HepG2 (cell line): ENCODE data around the gene ZNF593OS. TPM values are rescaled to one million over a fixed set of nuclear protein-coding genes. Genes with fewer than 3 reads are reported as not detected.

Experiments
- AKAP8 ChIP-seq: sonication (generic); formaldehyde crosslinking; IDR thresholded peaks from 2 replicates; pipeline ENCODE4 v1.5.1; 2020; ENCODE audit warnings: mild to moderate bottlenecking, missing genetic modification reagents
- FIP1L1 ChIP-seq: fragments of 200-400 bp; formaldehyde crosslinking; IDR thresholded peaks from 2 replicates; pipeline ENCODE4 v1.6.1; 2018; ENCODE audit warnings: low read depth, mild to moderate bottlenecking, low read length, moderate library complexity, borderline replicate concordance; ENCODE audit not compliant: insufficient read depth
- GFI1 ChIP-seq: sonication (generic); formaldehyde crosslinking; IDR thresholded peaks from 2 replicates; pipeline ENCODE4 v1.5.0; 2020; ENCODE audit warnings: missing genetic modification reagents, mild to moderate bottlenecking, borderline replicate concordance
- HES4 ChIP-seq: sonication (generic); formaldehyde crosslinking; IDR thresholded peaks from 2 replicates; pipeline ENCODE4 v1.9.0; 2021; ENCODE audit warnings: mild to moderate bottlenecking, missing genetic modification reagents, borderline replicate concordance
- ISX ChIP-seq: sonication (generic); formaldehyde crosslinking; conservative IDR thresholded peaks from 2 replicates; pipeline ENCODE4 v1.5.0; 2020; ENCODE audit warnings: missing genetic modification reagents
- NFE2L2 ChIP-seq: fragments of 150-350 bp; IDR thresholded peaks from 2 replicates; pipeline ENCODE4 v1.6.1; 2014; ENCODE audit warnings: low read length
- PITX1 ChIP-seq: sonication (generic); formaldehyde crosslinking; IDR thresholded peaks from 2 replicates; pipeline ENCODE4 v1.5.1; 2020; ENCODE audit warnings: mild to moderate bottlenecking, missing genetic modification reagents
- POLR2AphosphoS5 ChIP-seq: IDR thresholded peaks from 2 replicates; pipeline ENCODE4 v1.6.1; 2012; ENCODE audit warnings: low read depth, low read length
- RXRA ChIP-seq: sonication (generic); formaldehyde crosslinking; IDR thresholded peaks from 2 replicates; pipeline ENCODE4 v1.5.1; 2020; ENCODE audit warnings: missing genetic modification reagents
- TAF1 ChIP-seq: sonication (generic); formaldehyde crosslinking; IDR thresholded peaks from 2 replicates; pipeline ENCODE4 v1.4.0; 2020; ENCODE audit warnings: missing genetic modification reagents
- YEATS2 ChIP-seq: sonication (generic); formaldehyde crosslinking; IDR thresholded peaks from 2 replicates; pipeline ENCODE4 v1.4.0; 2020; ENCODE audit warnings: missing genetic modification reagents, borderline replicate concordance
- ZNF451 ChIP-seq: sonication (generic); formaldehyde crosslinking; IDR thresholded peaks from 2 replicates; pipeline ENCODE4 v1.5.0; 2020; ENCODE audit warnings: mild to moderate bottlenecking, missing genetic modification reagents
- ZNF614 ChIP-seq: IDR thresholded peaks from 2 replicates; pipeline ENCODE4 v1.6.1; 2018; ENCODE audit warnings: missing biosample characterization, missing genetic modification reagents, inconsistent platforms, borderline replicate concordance
- polyA plus RNA-seq, 8 experiments: library from polyadenylated mRNA; depleted of rRNA in 3 of 8; stranded (reverse) in 7 of 8; unstranded in 1 of 8; fragments of >200 nt; fragmentation: Illumina TruSeq in 4 of 8; extraction: Trizol in 4 of 8; gene quantifications; 2 replicates each; pipeline versions ENCODE4 v1.2.1 to v1.2.3, GENCODE V29; 2011 to 2016; ENCODE audit warnings: low read depth in 4 of 8, missing spikeins in 1 of 8, mixed read lengths in 1 of 8; ENCODE audit not compliant: insufficient read depth in 1 of 8
- total RNA-seq, 5 experiments: library from RNA; depleted of rRNA; stranded (reverse); fragments of >200 nt; fragmentation: Illumina TruSeq; extraction: Trizol; gene quantifications; 2 replicates each; pipeline ENCODE4 v1.2.3, GENCODE V29; 2016; ENCODE audit warnings: low read depth in 1 of 5
- TF ChIP-seq, protein P1 (sequence below): sonication (generic); formaldehyde crosslinking; IDR thresholded peaks from 2 replicates; pipeline ENCODE4 v1.4.0; 2020; ENCODE audit warnings: missing genetic modification reagents
- TF ChIP-seq, protein P2 (sequence below): sonication (generic); formaldehyde crosslinking; IDR thresholded peaks from 2 replicates; pipeline ENCODE4 v1.5.0; 2020; ENCODE audit warnings: missing genetic modification reagents, mild to moderate bottlenecking, borderline replicate concordance
- TF ChIP-seq, protein P3 (sequence below), 2 experiments: fragments of 450-650 bp in 1 of 2; sonication (generic) in 1 of 2; formaldehyde crosslinking; IDR thresholded peaks; 2 replicates each; pipeline versions ENCODE4 v1.5.0 to v1.8.0; 2020 to 2022; ENCODE audit warnings: mild to moderate bottlenecking in 1 of 2, missing genetic modification reagents in 1 of 2
- TF ChIP-seq, protein P4 (sequence below): conservative IDR thresholded peaks from 2 replicates; pipeline ENCODE4 v1.6.1; 2018; ENCODE audit warnings: missing genetic modification reagents
- TF ChIP-seq, protein P5 (sequence below): sonication (generic); formaldehyde crosslinking; IDR thresholded peaks from 2 replicates; pipeline ENCODE4 v1.4.0; 2020; ENCODE audit warnings: mild to moderate bottlenecking, missing genetic modification reagents

Gene ZNF593OS
- total and polyA plus RNA-seq, 2 of the 13 experiments (the other 11 are each of a cell fraction or from before 2014, with no cell fraction given) = not detected

DNA sequence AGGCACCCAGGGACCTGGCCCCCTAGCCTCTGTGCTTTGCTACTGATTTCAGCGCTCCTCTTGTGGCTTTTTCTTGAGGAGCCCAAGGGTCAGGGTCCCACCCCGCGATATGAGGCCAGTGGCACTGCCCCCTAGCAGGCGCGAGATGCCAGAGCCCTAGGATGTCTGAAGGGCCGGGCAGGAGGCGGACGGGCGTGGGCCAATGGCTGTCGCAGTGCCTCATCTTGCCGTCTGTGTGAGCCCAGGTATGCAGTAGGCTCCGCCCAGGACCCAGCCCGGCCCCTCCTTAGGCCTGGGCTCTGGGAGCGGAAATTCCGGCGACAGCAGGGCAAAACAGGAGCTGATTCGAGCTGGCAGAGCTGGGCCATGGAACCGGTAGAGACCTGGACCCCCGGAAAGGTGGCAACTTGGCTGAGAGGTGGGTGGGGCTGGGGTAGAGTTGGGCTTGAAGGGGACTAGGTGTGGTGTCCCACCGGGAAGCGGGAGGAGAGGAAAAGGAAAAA lies 5.6 kb upstream of the ZNF593OS start, which contains the start of gene CNKSR1 (continued):
- TF ChIP-seq, protein P1, sequence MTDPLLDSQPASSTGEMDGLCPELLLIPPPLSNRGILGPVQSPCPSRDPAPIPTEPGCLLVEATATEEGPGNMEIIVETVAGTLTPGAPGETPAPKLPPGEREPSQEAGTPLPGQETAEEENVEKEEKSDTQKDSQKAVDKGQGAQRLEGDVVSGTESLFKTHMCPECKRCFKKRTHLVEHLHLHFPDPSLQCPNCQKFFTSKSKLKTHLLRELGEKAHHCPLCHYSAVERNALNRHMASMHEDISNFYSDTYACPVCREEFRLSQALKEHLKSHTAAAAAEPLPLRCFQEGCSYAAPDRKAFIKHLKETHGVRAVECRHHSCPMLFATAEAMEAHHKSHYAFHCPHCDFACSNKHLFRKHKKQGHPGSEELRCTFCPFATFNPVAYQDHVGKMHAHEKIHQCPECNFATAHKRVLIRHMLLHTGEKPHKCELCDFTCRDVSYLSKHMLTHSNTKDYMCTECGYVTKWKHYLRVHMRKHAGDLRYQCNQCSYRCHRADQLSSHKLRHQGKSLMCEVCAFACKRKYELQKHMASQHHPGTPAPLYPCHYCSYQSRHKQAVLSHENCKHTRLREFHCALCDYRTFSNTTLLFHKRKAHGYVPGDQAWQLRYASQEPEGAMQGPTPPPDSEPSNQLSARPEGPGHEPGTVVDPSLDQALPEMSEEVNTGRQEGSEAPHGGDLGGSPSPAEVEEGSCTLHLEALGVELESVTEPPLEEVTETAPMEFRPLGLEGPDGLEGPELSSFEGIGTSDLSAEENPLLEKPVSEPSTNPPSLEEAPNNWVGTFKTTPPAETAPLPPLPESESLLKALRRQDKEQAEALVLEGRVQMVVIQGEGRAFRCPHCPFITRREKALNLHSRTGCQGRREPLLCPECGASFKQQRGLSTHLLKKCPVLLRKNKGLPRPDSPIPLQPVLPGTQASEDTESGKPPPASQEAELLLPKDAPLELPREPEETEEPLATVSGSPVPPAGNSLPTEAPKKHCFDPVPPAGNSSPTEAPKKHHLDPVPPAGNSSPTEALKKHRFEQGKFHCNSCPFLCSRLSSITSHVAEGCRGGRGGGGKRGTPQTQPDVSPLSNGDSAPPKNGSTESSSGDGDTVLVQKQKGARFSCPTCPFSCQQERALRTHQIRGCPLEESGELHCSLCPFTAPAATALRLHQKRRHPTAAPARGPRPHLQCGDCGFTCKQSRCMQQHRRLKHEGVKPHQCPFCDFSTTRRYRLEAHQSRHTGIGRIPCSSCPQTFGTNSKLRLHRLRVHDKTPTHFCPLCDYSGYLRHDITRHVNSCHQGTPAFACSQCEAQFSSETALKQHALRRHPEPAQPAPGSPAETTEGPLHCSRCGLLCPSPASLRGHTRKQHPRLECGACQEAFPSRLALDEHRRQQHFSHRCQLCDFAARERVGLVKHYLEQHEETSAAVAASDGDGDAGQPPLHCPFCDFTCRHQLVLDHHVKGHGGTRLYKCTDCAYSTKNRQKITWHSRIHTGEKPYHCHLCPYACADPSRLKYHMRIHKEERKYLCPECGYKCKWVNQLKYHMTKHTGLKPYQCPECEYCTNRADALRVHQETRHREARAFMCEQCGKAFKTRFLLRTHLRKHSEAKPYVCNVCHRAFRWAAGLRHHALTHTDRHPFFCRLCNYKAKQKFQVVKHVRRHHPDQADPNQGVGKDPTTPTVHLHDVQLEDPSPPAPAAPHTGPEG = no peak
- TF ChIP-seq YEATS2 (CRISPR knock-in tag) (no peak), ZNF451 (no peak), TAF1 (CRISPR knock-in tag) (no peak), PITX1 (no peak; the same call in 1 of the 2 replicates), HES4 (CRISPR knock-in tag) (no peak), NFE2L2 (no peak), ISX (CRISPR knock-in tag) (no peak), POLR2AphosphoS5 (peak; percentile 62), FIP1L1 (no peak), ZNF614 (CRISPR knock-in tag) (peak; percentile 34; the same call in 1 of the 2 replicates), GFI1 (no peak), RXRA (peak; percentile 42; the same call in 1 of the 2 replicates), AKAP8 (CRISPR knock-in tag) (no peak)
- TF ChIP-seq, protein P2, sequence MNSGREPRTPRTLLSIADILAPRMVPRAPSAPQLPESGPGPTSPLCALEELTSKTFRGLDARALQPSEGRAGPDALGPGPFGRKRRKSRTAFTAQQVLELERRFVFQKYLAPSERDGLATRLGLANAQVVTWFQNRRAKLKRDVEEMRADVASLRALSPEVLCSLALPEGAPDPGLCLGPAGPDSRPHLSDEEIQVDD = no peak
- TF ChIP-seq, protein P3, sequence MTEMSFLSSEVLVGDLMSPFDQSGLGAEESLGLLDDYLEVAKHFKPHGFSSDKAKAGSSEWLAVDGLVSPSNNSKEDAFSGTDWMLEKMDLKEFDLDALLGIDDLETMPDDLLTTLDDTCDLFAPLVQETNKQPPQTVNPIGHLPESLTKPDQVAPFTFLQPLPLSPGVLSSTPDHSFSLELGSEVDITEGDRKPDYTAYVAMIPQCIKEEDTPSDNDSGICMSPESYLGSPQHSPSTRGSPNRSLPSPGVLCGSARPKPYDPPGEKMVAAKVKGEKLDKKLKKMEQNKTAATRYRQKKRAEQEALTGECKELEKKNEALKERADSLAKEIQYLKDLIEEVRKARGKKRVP (CRISPR knock-in tag; IDR thresholded peaks at IDR 0.05) = no peak
- TF ChIP-seq, protein P4, sequence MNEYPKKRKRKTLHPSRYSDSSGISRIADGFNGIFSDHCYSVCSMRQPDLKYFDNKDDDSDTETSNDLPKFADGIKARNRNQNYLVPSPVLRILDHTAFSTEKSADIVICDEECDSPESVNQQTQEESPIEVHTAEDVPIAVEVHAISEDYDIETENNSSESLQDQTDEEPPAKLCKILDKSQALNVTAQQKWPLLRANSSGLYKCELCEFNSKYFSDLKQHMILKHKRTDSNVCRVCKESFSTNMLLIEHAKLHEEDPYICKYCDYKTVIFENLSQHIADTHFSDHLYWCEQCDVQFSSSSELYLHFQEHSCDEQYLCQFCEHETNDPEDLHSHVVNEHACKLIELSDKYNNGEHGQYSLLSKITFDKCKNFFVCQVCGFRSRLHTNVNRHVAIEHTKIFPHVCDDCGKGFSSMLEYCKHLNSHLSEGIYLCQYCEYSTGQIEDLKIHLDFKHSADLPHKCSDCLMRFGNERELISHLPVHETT (CRISPR knock-in tag) = no peak
- TF ChIP-seq, protein P5, sequence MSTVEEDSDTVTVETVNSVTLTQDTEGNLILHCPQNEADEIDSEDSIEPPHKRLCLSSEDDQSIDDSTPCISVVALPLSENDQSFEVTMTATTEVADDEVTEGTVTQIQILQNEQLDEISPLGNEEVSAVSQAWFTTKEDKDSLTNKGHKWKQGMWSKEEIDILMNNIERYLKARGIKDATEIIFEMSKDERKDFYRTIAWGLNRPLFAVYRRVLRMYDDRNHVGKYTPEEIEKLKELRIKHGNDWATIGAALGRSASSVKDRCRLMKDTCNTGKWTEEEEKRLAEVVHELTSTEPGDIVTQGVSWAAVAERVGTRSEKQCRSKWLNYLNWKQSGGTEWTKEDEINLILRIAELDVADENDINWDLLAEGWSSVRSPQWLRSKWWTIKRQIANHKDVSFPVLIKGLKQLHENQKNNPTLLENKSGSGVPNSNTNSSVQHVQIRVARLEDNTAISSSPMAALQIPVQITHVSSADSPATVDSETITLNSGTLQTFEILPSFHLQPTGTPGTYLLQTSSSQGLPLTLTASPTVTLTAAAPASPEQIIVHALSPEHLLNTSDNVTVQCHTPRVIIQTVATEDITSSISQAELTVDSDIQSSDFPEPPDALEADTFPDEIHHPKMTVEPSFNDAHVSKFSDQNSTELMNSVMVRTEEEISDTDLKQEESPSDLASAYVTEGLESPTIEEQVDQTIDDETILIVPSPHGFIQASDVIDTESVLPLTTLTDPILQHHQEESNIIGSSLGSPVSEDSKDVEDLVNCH = no peak
